Activated CD4-positive, alpha-beta T cell treated with anti-CD3 and anti-CD28 coated beads for 36 hours (primary cell): ENCODE results near the gene LMF2. TPM values are rescaled to one million over a fixed set of nuclear protein-coding genes. Genes with fewer than 3 reads are reported as not detected.

Experiments
- ATAC-seq: fragments of 200-7000 bp; cut with Tn5 transposase; one replicate; pipeline ENCODE4 v1.10.0; 2021; ENCODE audit warnings: mild to moderate bottlenecking, moderate library complexity
- CTCF ChIA-PET: fragments of 350-600 bp; sonication (Branson Sonifier 250); formaldehyde crosslinking; loops from one replicate; lab custom pipeline; 2021; ENCODE audit warnings: antibody characterized with exemption; lab: Charles Lee
- POLR2A ChIA-PET: fragments of 350-600 bp; sonication (Branson Sonifier 250); formaldehyde crosslinking; loops from one replicate; lab custom pipeline; 2021; ENCODE audit warnings: antibody characterized with exemption, inconsistent platforms; lab: Charles Lee
- DNase-seq: peaks from one replicate; pipeline ENCODE4 v3.0.0-alpha.2; 2020
- H3K27ac Mint-ChIP-seq: one replicate; pipeline ENCODE4 v1.8.0; 2021; ENCODE audit warnings: mixed read lengths
- H3K27me3 Mint-ChIP-seq: one replicate; pipeline ENCODE4 v1.8.0; 2021; ENCODE audit warnings: mixed read lengths
- H3K36me3 Mint-ChIP-seq: one replicate; pipeline ENCODE4 v1.8.0; 2021; ENCODE audit warnings: low read depth, mixed read lengths
- H3K4me1 Mint-ChIP-seq: one replicate; pipeline ENCODE4 v1.8.0; 2021; ENCODE audit warnings: mixed read lengths
- H3K4me3 Mint-ChIP-seq: one replicate; pipeline ENCODE4 v1.8.0; 2021; ENCODE audit warnings: mild to moderate bottlenecking, moderate library complexity, mixed read lengths
- H3K9me3 Mint-ChIP-seq: one replicate; pipeline ENCODE4 v1.8.0; 2021; ENCODE audit warnings: low read depth, mixed read lengths
- intact Hi-C, 2 experiments: fragments of 100-400 bp; cut with DNase I in 1 of 2; cut with micrococcal nuclease in 1 of 2; formaldehyde crosslinking; loops; one replicate each; pipeline versions ENCODE4 v1.14.2 to v1.15.1; 2022 to 2024; cut with DNase I, micrococcal nuclease
- total RNA-seq, 2 experiments: library from RNA; stranded (reverse); gene quantifications; one replicate each; pipeline ENCODE4 v1.2.3, GENCODE V29; 2021

LMF2 gene
- total RNA-seq, 2 experiments from 2014 or later = 46.8 to 49.4 TPM

GRCh38 chr22:50488886-50489285 lies 18.6 kb downstream of the LMF2 start:
- Mint-ChIP-seq H3K27ac (no peak overlapping the region), H3K4me1 (peaks cover 7% of the 10 kb centered on the region), H3K27me3 (no peaks in the 10 kb centered on the region), H3K36me3 (no peaks in the 10 kb centered on the region), H3K4me3 (no peak overlapping the region), H3K9me3 (no peaks in the 10 kb centered on the region)
- ChIA-PET POLR2A (no interaction called here), CTCF (no interaction called here)
- intact Hi-C loops = no loop called here
- ATAC-seq = no peak
- no peak for DNase-seq

- intact Hi-C loops = no loop called here
- no peak for DNase-seq
- no peak overlapping the region for H3K4me3 Mint-ChIP-seq
- ChIA-PET CTCF (no interaction called here), POLR2A (no interaction called here)
- H3K4me1 Mint-ChIP-seq = peaks cover 7% of the 10 kb centered on the region
- H3K9me3 Mint-ChIP-seq = no peaks in the 10 kb centered on the region
- H3K27ac Mint-ChIP-seq = no peak overlapping the region
- H3K36me3 Mint-ChIP-seq = no peaks in the 10 kb centered on the region
- no peak for ATAC-seq
- no peaks in the 10 kb centered on the region for H3K27me3 Mint-ChIP-seq
These were observed 19.4 kb downstream of the LMF2 start for GRCh38 chr22:50488006-50488677.

GRCh38 chr22:50487290-50488005 lies 20.1 kb downstream of the LMF2 start:
- intact Hi-C loops = no loop called here
- ATAC-seq = no peak
- Mint-ChIP-seq H3K27me3 (no peaks in the 10 kb centered on the region), H3K9me3 (no peaks in the 10 kb centered on the region), H3K4me3 (no peak overlapping the region), H3K36me3 (no peaks in the 10 kb centered on the region), H3K4me1 (peaks cover 7% of the 10 kb centered on the region), H3K27ac (no peak overlapping the region)
- CTCF ChIA-PET = interaction anchor here (0.6 kb wide), 1 partner anchor 121 kb away, joined by 3 read pairs; no protein-coding TSS in a partner anchor
- POLR2A ChIA-PET = no interaction called here
- no peak for DNase-seq

DNA sequence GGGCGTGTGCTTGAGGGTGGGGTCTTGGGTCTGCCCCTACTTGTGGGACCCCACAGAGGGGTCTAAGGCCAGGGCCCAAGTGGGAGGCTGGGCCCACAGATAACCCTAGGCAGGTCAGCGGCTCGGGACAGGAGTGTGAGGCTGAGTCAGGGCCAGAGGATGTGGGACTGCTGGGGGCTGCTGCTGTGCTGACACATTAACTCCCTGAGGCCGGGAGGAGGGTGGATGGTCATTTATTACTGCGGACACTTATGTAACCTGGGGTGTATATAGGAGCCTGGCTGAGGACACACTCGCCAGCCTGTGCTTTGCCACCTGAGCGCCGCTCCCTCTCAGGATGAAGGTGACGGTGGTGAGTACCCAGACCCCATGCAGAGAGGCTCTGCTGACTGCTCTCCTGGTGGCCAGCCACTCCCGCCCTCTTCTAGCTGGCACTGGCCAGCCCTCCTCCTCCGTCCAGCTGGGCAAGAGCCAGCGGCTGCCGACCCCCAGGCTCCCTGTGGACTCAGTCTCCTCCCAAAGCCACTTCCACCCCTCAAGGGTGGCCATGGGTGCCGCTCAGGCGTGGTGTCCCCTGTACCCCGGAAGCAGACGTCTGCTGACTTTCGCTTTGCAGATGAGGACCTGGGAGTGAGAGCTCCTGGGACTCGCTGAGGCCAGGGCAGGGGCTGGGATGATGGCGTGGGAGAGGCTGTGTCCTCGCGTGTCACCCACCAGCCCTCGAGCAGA lies 20.8 kb downstream of the LMF2 start, which contains the start of gene MIOX:
TSS of gene MIOX (plus strand) at position 299 of the 729 bp plus-strand sequence. CDS start at position 338, 39 bp downstream.
- ChIA-PET POLR2A (no interaction called here), CTCF (interaction anchor here (0.6 kb wide), 1 partner anchor 121 kb away, joined by 3 read pairs; no protein-coding TSS in a partner anchor)
- intact Hi-C loops = no loop called here
- no peaks in the 10 kb centered on the region for H3K27me3 Mint-ChIP-seq
- H3K4me3 Mint-ChIP-seq = no peak within 1 kb of the TSS
- DNase-seq (peak; percentile 5), ATAC-seq (no peak)
- H3K27ac Mint-ChIP-seq = no peak within 1 kb of the TSS
- H3K4me1 Mint-ChIP-seq = peaks cover 7% of the 10 kb centered on the region
- H3K9me3 Mint-ChIP-seq = no peaks in the 10 kb centered on the region
- no peaks in the 10 kb centered on the region for H3K36me3 Mint-ChIP-seq

DNA sequence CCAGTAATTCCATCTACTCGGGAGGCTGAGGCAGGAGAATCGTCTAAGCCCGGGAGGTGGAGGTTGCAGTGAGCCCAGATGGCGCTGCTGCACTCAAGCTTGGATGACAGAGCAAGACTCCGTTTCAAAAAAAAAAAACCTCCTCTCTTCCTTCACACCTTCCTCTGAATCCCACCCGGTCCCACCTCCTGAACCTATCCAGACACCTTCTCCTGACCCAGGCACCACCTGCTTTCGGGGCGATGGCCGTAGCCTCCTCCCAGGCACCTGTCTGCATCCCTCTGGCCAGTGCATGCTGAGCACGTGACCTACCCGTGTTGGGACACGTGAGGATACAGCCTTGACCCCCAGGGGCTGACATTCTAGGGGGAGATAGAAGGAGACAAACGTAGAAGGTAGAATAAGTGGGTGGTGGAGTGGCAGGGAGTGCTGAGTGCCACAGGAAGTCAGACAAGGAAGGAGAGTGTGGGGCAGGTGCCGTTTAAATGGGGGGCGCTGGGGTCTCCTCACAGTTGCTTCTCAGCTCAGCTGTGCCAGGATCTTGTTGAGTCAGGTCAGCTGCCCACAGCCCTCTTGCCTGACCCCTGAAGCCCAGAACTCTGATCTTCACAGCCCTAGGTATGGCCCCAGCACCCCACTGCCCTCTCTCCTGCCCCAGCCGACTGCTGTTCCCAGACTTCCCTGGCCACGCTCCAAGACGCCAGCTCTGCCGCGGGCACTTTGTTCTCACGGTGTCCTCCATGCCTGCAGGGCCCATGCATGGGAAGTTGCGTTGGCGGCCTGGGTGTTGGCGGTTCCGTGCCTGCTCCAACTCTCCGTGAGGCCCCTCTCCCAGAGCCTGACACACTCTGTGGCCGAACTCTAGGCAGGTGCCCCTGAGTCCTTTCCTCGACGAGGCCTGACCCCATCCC lies 22.0 kb downstream of the LMF2 start:
- DNase-seq (peak; percentile 8), ATAC-seq (no peak)
- Mint-ChIP-seq H3K4me1 (no peaks in the 10 kb centered on the region), H3K4me3 (no peak overlapping the region), H3K27me3 (no peaks in the 10 kb centered on the region), H3K36me3 (no peaks in the 10 kb centered on the region), H3K9me3 (no peaks in the 10 kb centered on the region), H3K27ac (no peak overlapping the region)
- intact Hi-C loops = no loop called here
- CTCF ChIA-PET = interaction anchor here (0.7 to 1.1 kb wide), 3 partner anchors 11 to 25 kb away, joined by 3 to 4 read pairs (median 3); no protein-coding TSS in a partner anchor
- POLR2A ChIA-PET = no interaction called here

DNA sequence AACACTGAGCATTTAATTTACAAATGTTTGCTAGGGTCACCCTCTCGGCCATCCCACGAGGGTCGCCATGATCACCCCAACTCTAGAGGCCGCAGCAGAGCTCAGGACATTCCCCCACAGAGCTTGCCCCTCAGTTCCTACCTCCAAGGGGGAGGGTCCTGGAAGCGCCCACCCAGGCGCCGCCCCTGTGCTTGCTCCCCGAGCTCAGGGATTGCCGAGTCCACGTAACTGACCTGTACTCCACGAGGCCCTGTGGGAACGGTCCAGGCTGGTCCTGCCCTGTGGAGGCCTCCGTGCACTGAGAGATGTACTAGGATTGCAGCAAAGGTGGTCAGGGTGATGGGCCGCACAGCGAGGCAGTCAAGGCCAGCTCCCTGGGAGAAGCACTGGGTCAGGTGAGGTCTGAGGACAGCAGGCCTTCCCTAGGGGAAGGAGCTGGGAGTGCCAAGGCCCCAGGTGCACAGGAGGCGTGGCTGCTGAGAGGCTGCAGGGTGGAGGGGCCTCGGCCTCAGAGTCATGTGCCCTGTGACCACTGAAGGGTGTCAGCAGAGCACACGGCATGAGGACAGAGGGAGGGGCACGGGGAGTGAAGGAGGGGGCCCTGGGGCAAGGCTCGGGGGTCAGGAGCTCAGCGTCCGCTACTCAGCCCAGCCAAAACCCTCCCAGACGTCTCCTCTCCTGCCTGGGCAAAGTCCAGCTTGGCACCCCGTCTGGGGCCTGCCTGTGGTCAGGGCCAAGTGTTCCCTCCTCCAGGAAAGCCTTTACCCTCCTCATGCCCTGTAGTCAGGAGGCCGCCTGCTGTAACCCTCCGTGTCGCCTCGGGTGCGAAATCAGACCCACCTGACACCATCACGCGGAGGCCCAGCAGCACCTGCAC lies 23.3 kb downstream of the LMF2 start:
- ATAC-seq (no peak), DNase-seq (no peak)
- POLR2A ChIA-PET = no interaction called here
- Mint-ChIP-seq H3K27ac (no peak overlapping the region), H3K4me1 (no peaks in the 10 kb centered on the region), H3K36me3 (no peaks in the 10 kb centered on the region), H3K4me3 (no peak overlapping the region), H3K9me3 (no peaks in the 10 kb centered on the region), H3K27me3 (peaks cover 8% of the 10 kb centered on the region)
- intact Hi-C loops = no loop called here
- CTCF ChIA-PET = interaction anchor here (0.6 to 1.3 kb wide), 4 partner anchors 12 to 249 kb away, joined by 3 to 5 read pairs (median 3); no protein-coding TSS in a partner anchor

DNA sequence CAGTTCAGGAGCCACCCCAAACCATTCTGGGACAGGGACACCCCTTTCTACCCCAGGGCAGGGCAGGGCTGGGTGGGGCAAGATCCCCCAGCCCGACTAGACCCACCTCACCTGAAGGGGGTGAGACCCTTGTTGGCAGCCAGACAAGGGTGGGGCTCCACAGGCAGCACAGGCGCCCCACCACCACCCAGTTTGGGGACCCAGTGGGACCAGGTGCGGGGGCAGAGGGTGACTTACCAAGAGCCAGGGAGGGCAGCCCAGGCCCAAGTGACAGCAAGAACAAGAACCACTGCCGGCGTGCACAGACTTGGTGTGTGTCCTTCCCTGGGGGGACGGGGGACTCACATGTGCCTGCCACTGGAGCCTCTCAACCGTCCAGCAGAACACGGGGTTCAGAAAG lies 23.9 kb downstream of the LMF2 start:
- ChIA-PET CTCF (interaction anchor here (1.3 kb wide), 2 partner anchors 13 to 16 kb away, joined by 3 to 5 read pairs; no protein-coding TSS in a partner anchor), POLR2A (no interaction called here)
- Mint-ChIP-seq H3K4me3 (no peak overlapping the region), H3K4me1 (no peaks in the 10 kb centered on the region), H3K27me3 (peaks cover 8% of the 10 kb centered on the region), H3K27ac (no peak overlapping the region), H3K36me3 (no peaks in the 10 kb centered on the region), H3K9me3 (no peaks in the 10 kb centered on the region)
- intact Hi-C loops = no loop called here
- no peak for ATAC-seq
- no peak for DNase-seq

DNA sequence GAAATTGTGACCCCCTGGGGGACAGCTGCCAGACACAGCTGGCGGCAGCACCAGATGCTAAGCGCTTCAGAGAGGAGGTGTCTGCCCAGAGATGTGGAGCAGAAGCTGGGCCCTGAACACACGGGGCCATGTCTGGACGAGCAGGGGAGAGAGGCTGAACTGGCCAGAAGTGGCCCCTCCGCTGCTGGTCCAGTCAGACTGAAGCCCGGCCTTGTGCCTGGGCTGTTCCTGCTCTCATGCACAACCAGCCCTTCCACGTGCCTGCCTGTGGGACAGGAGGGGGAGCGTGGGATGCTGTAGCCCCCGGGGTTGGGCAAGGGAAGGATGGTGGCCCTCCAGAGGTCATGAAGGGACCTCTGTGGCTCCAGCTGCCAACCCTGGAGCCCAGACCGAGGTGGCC lies 24.4 kb downstream of the LMF2 start:
- Mint-ChIP-seq H3K4me1 (no peaks in the 10 kb centered on the region), H3K27ac (no peak overlapping the region), H3K36me3 (no peaks in the 10 kb centered on the region), H3K4me3 (peak overlapping the region; percentile 43), H3K9me3 (no peaks in the 10 kb centered on the region), H3K27me3 (peaks cover 8% of the 10 kb centered on the region)
- intact Hi-C loops = no loop called here
- ChIA-PET CTCF (interaction anchor here (1.3 kb wide), 2 partner anchors 13 to 16 kb away, joined by 3 to 5 read pairs; no protein-coding TSS in a partner anchor), POLR2A (no interaction called here)
- ATAC-seq (no peak), DNase-seq (no peak)

GRCh38 chr22:50482107-50483074 lies 25.1 kb downstream of the LMF2 start:
- Mint-ChIP-seq H3K27ac (no peak overlapping the region), H3K36me3 (no peaks in the 10 kb centered on the region), H3K4me1 (no peaks in the 10 kb centered on the region), H3K27me3 (peaks cover 8% of the 10 kb centered on the region), H3K4me3 (peak overlapping the region; percentile 74), H3K9me3 (no peaks in the 10 kb centered on the region)
- POLR2A ChIA-PET = no interaction called here
- intact Hi-C loops = no loop called here
- no peak for DNase-seq
- ATAC-seq = no peak
- CTCF ChIA-PET = interaction anchor here (1.3 kb wide), 2 partner anchors 14 to 17 kb away, joined by 3 to 5 read pairs; no protein-coding TSS in a partner anchor
